ENCODE results near the gene CRTC3.
"Not testable (repeated sequence)": the region's sequence is repeated elsewhere in the genome, so short reads cannot be mapped to it uniquely, and the experiment has no call there.

CRTC3 gene

GRCh38 chr15:90529371-90530249 lies at the start of gene CRTC3:
TSS of gene CRTC3 (plus strand) at chr15:90529923. CDS start at chr15:90530072, 149 bp downstream.
- DNase-seq, result no peak

GRCh38 chr15:90481023-90481422 lies 48.7 kb upstream of the CRTC3 start:
- no peak for DNase-seq

- DNase-seq, result peak; percentile 1
These were observed 47.4 kb upstream of the CRTC3 start for GRCh38 chr15:90482124-90483011.

GRCh38 chr15:90483012-90483307 lies 46.8 kb upstream of the CRTC3 start:
- DNase-seq, result no peak

GRCh38 chr15:90483637-90484036 lies 46.1 kb upstream of the CRTC3 start:
- DNase-seq, result no peak

- DNase-seq, result no peak
These were observed 42.5 kb upstream of the CRTC3 start for GRCh38 chr15:90487186-90487585.

- DNase-seq, result no peak
These were observed 40.2 kb upstream of the CRTC3 start for GRCh38 chr15:90489514-90489913.

GRCh38 chr15:90489944-90490343 lies 39.8 kb upstream of the CRTC3 start:
- no peak for DNase-seq

- DNase-seq, result no peak
These were observed 36.1 kb upstream of the CRTC3 start for GRCh38 chr15:90493647-90494046.

GRCh38 chr15:90495067-90495466 lies 34.7 kb upstream of the CRTC3 start:
- DNase-seq, result no peak

- no peak for DNase-seq
These were observed 32.9 kb upstream of the CRTC3 start for GRCh38 chr15:90496791-90497190.

GRCh38 chr15:90497376-90497775 lies 32.3 kb upstream of the CRTC3 start:
- DNase-seq, result no peak

- DNase-seq, result peak; percentile 35
These were observed 31.8 kb upstream of the CRTC3 start for GRCh38 chr15:90497912-90498311.

- no peak for DNase-seq
These were observed 29.6 kb upstream of the CRTC3 start for GRCh38 chr15:90500171-90500570.

GRCh38 chr15:90501898-90502297 lies 27.8 kb upstream of the CRTC3 start:
- no peak for DNase-seq

- DNase-seq, result not testable (repeated sequence)
These were observed 18.9 kb upstream of the CRTC3 start for GRCh38 chr15:90510781-90511180.

GRCh38 chr15:90511211-90511618 lies 18.5 kb upstream of the CRTC3 start:
- not testable (repeated sequence) for DNase-seq

GRCh38 chr15:90512276-90512675 lies 17.4 kb upstream of the CRTC3 start:
- no peak for DNase-seq

GRCh38 chr15:90512981-90513380 lies 16.7 kb upstream of the CRTC3 start:
- no peak for DNase-seq

- no peak for DNase-seq
These were observed 16.3 kb upstream of the CRTC3 start for GRCh38 chr15:90513448-90513847.

- DNase-seq, result not testable (repeated sequence)
These were observed 15.8 kb upstream of the CRTC3 start for GRCh38 chr15:90513893-90514292.

GRCh38 chr15:90519688-90520087 lies 10.0 kb upstream of the CRTC3 start:
- DNase-seq, result no peak

GRCh38 chr15:90520365-90520764 lies 9.4 kb upstream of the CRTC3 start:
- no peak for DNase-seq

- no peak for DNase-seq
These were observed 6.3 kb upstream of the CRTC3 start for GRCh38 chr15:90523373-90523772.

All from DMS153 (cell line).